WTC11 (cell line): ENCODE measurements around the gene VPS4A. TPM values are rescaled to one million over a fixed set of nuclear protein-coding genes. Genes with fewer than 3 reads are reported as not detected.

Experiments used
- ATAC-seq: fragments of 200-7000 bp; cut with Tn5 transposase; 2 replicates; pipeline ENCODE4 v1.10.0; 2021; ENCODE audit warnings: mild to moderate bottlenecking, moderate library complexity
- CTCF ChIA-PET: fragments of 300-600 bp; sonication (Branson Sonifier 250); formaldehyde crosslinking; loops from one replicate; lab custom pipeline; 2021; ENCODE audit warnings: antibody characterized with exemption; lab: Charles Lee
- POLR2A ChIA-PET: fragments of 350-600 bp; sonication (Branson Sonifier 250); formaldehyde crosslinking; loops from one replicate; lab custom pipeline; 2021; ENCODE audit warnings: antibody characterized with exemption; lab: Charles Lee
- DNase-seq: peaks from one replicate; pipeline ENCODE4 v3.0.0; 2021; ENCODE audit warnings: low spot score
- H3K27ac Mint-ChIP-seq: 2 replicates; pipeline ENCODE4 v1.8.0; 2021; ENCODE audit warnings: mixed read lengths
- H3K27me3 Mint-ChIP-seq: 2 replicates; pipeline ENCODE4 v1.8.0; 2021; ENCODE audit warnings: low read depth, mild to moderate bottlenecking, moderate library complexity, mixed read lengths
- H3K36me3 Mint-ChIP-seq: 2 replicates; pipeline ENCODE4 v1.8.0; 2021; ENCODE audit warnings: mixed read lengths
- H3K4me1 Mint-ChIP-seq: 2 replicates; pipeline ENCODE4 v1.8.0; 2022; ENCODE audit warnings: mixed read lengths
- H3K4me3 Mint-ChIP-seq: 2 replicates; pipeline ENCODE4 v1.8.0; 2021; ENCODE audit warnings: mild to moderate bottlenecking, moderate library complexity, mixed read lengths
- H3K9me3 Mint-ChIP-seq: 2 replicates; pipeline ENCODE4 v1.8.0; 2021; ENCODE audit warnings: mixed read lengths
- ATF1 ChIP-seq: sonication (generic); formaldehyde crosslinking; IDR thresholded peaks from 2 replicates; pipeline ENCODE4 v1.8.1; 2023; ENCODE audit warnings: mild to moderate bottlenecking, moderate library complexity, missing genetic modification reagents
- ATF3 ChIP-seq: sonication (generic); formaldehyde crosslinking; conservative IDR thresholded peaks from 2 replicates; pipeline ENCODE4 v1.8.1; 2022; ENCODE audit warnings: mild to moderate bottlenecking, missing genetic modification reagents
- CREM ChIP-seq: sonication (generic); formaldehyde crosslinking; IDR thresholded peaks from 2 replicates; pipeline ENCODE4 v1.8.1; 2022; ENCODE audit warnings: mild to moderate bottlenecking, missing genetic modification reagents, moderate library complexity
- ESRRA ChIP-seq: sonication (generic); formaldehyde crosslinking; IDR thresholded peaks from 2 replicates; pipeline ENCODE4 v1.8.1; 2022; ENCODE audit warnings: mild to moderate bottlenecking, missing genetic modification reagents, borderline replicate concordance
- FOXK1 ChIP-seq: sonication (generic); formaldehyde crosslinking; IDR thresholded peaks from 2 replicates; pipeline ENCODE4 v1.8.0; 2022; ENCODE audit warnings: mild to moderate bottlenecking, moderate library complexity, missing genetic modification reagents
- FOXP1 ChIP-seq: sonication (generic); formaldehyde crosslinking; IDR thresholded peaks from 2 replicates; pipeline ENCODE4 v1.8.0; 2022; ENCODE audit warnings: missing genetic modification reagents, mild to moderate bottlenecking, moderate library complexity, borderline replicate concordance
- GRHL2 ChIP-seq: fragments of 250-450 bp; sonication (Bioruptor Pico); IDR thresholded peaks from 2 replicates; pipeline ENCODE4 v1.8.0; 2022; ENCODE audit warnings: mild to moderate bottlenecking, moderate library complexity; ENCODE audit not compliant: insufficient replicate concordance, severe bottlenecking
- JAZF1 ChIP-seq: fragments of 250-450 bp; sonication (Bioruptor Pico); IDR thresholded peaks from 2 replicates; pipeline ENCODE4 v1.9.0; 2021; ENCODE audit warnings: moderate library complexity, mild to moderate bottlenecking, inconsistent platforms
- PRDM15 ChIP-seq: sonication (generic); formaldehyde crosslinking; IDR thresholded peaks from 2 replicates; pipeline ENCODE4 v1.8.0; 2022; ENCODE audit warnings: missing genetic modification reagents
- RELA ChIP-seq: sonication (generic); formaldehyde crosslinking; IDR thresholded peaks from 2 replicates; pipeline ENCODE4 v1.8.1; 2022; ENCODE audit warnings: missing genetic modification reagents, mild to moderate bottlenecking, borderline replicate concordance
- SMAD3 ChIP-seq: sonication (generic); formaldehyde crosslinking; IDR thresholded peaks from 2 replicates; pipeline ENCODE4 v1.8.0; 2022; ENCODE audit warnings: missing genetic modification reagents, mild to moderate bottlenecking, borderline replicate concordance
- TEAD1 ChIP-seq: sonication (generic); formaldehyde crosslinking; IDR thresholded peaks from 2 replicates; pipeline ENCODE4 v1.8.0; 2022; ENCODE audit warnings: mild to moderate bottlenecking, missing genetic modification reagents
- ZBTB21 ChIP-seq: sonication (generic); formaldehyde crosslinking; IDR thresholded peaks from 2 replicates; pipeline ENCODE4 v1.8.1; 2023; ENCODE audit warnings: mild to moderate bottlenecking, missing genetic modification reagents, borderline replicate concordance
- ZNF138 ChIP-seq: sonication (generic); formaldehyde crosslinking; conservative IDR thresholded peaks from 2 replicates; pipeline ENCODE4 v1.8.1; 2022; ENCODE audit warnings: mild to moderate bottlenecking, moderate library complexity, missing genetic modification reagents
- ZNF219 ChIP-seq: sonication (generic); formaldehyde crosslinking; IDR thresholded peaks from 2 replicates; pipeline ENCODE4 v1.8.0; 2023; ENCODE audit warnings: missing genetic modification reagents, mild to moderate bottlenecking, borderline replicate concordance
- ZNF232 ChIP-seq: sonication (generic); formaldehyde crosslinking; IDR thresholded peaks from 2 replicates; pipeline ENCODE4 v1.8.0; 2022; ENCODE audit warnings: mild to moderate bottlenecking, missing genetic modification reagents
- ZNF263 ChIP-seq: sonication (generic); formaldehyde crosslinking; IDR thresholded peaks from 2 replicates; pipeline ENCODE4 v1.8.1; 2022; ENCODE audit warnings: low read depth, mild to moderate bottlenecking, moderate library complexity, missing genetic modification reagents
- total RNA-seq: library from RNA; stranded (reverse); gene quantifications from 3 replicates; pipeline ENCODE4 v1.2.3, GENCODE V29; 2021
- TF ChIP-seq, protein P1 (sequence below): sonication (generic); formaldehyde crosslinking; IDR thresholded peaks from 2 replicates; pipeline ENCODE4 v1.8.1; 2023; ENCODE audit warnings: mild to moderate bottlenecking, missing genetic modification reagents, borderline replicate concordance
- TF ChIP-seq, protein P2 (sequence below): sonication (generic); formaldehyde crosslinking; IDR thresholded peaks from 2 replicates; pipeline ENCODE4 v1.8.0; 2023; ENCODE audit warnings: missing genetic modification reagents, mild to moderate bottlenecking, borderline replicate concordance
- TF ChIP-seq, protein P3 (sequence below): sonication (generic); formaldehyde crosslinking; IDR thresholded peaks from 2 replicates; pipeline ENCODE4 v1.8.1; 2023; ENCODE audit warnings: mild to moderate bottlenecking, moderate library complexity, missing genetic modification reagents

The VPS4A gene
- total RNA-seq, 1 experiment from 2014 or later: 28.3 TPM

GRCh38 chr16:69329369-69330285 is 18.5 kb downstream of the VPS4A start:
- Mint-ChIP-seq H3K27me3 (no peaks in the 10 kb centered on the region), H3K4me1 (peaks cover 22% of the 10 kb centered on the region), H3K36me3 (peaks cover 57% of the 10 kb centered on the region), H3K27ac (peak overlapping the region; percentile 41; the same call in 1 of the 2 replicates), H3K4me3 (peak overlapping the region; percentile 85), H3K9me3 (no peaks in the 10 kb centered on the region)
- DNase-seq (peak; percentile 49), ATAC-seq (peak; percentile 2; the same call in 1 of the 2 replicates)
- CTCF ChIA-PET: interaction anchor here (0.9 kb wide), 1 partner anchor 9 kb away, joined by 3 read pairs; no protein-coding TSS in a partner anchor
- TF ChIP-seq ZNF232: no peak
- TF ChIP-seq GRHL2: no peak
- no peak for TF ChIP-seq ZBTB21
- peak; percentile 38; the same call in 1 of the 2 replicates for TF ChIP-seq ZNF138 (CRISPR knock-in tag)
- TF ChIP-seq PRDM15: 0 out of 2 replicates have a peak, but pooled peaks have one; percentile 16
- peak; percentile 39; the same call in 1 of the 2 replicates for TF ChIP-seq SMAD3 (CRISPR knock-in tag)
- no peak for TF ChIP-seq ATF3
- TF ChIP-seq RELA: no peak; the same call in 1 of the 2 replicates
- TF ChIP-seq JAZF1 (CRISPR knock-in tag): no peak
- TF ChIP-seq ZNF219 (CRISPR knock-in tag): no peak
- TF ChIP-seq CREM (CRISPR knock-in tag): no peak
- TF ChIP-seq TEAD1 (CRISPR knock-in tag): no peak
- TF ChIP-seq ATF1 (CRISPR knock-in tag): 0 out of 2 replicates have a peak, but pooled peaks have one; percentile 42
- no peak for TF ChIP-seq ESRRA (CRISPR knock-in tag)
- TF ChIP-seq, protein P1, sequence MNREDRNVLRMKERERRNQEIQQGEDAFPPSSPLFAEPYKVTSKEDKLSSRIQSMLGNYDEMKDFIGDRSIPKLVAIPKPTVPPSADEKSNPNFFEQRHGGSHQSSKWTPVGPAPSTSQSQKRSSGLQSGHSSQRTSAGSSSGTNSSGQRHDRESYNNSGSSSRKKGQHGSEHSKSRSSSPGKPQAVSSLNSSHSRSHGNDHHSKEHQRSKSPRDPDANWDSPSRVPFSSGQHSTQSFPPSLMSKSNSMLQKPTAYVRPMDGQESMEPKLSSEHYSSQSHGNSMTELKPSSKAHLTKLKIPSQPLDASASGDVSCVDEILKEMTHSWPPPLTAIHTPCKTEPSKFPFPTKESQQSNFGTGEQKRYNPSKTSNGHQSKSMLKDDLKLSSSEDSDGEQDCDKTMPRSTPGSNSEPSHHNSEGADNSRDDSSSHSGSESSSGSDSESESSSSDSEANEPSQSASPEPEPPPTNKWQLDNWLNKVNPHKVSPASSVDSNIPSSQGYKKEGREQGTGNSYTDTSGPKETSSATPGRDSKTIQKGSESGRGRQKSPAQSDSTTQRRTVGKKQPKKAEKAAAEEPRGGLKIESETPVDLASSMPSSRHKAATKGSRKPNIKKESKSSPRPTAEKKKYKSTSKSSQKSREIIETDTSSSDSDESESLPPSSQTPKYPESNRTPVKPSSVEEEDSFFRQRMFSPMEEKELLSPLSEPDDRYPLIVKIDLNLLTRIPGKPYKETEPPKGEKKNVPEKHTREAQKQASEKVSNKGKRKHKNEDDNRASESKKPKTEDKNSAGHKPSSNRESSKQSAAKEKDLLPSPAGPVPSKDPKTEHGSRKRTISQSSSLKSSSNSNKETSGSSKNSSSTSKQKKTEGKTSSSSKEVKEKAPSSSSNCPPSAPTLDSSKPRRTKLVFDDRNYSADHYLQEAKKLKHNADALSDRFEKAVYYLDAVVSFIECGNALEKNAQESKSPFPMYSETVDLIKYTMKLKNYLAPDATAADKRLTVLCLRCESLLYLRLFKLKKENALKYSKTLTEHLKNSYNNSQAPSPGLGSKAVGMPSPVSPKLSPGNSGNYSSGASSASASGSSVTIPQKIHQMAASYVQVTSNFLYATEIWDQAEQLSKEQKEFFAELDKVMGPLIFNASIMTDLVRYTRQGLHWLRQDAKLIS (CRISPR knock-in tag): no peak
- TF ChIP-seq, protein P2, sequence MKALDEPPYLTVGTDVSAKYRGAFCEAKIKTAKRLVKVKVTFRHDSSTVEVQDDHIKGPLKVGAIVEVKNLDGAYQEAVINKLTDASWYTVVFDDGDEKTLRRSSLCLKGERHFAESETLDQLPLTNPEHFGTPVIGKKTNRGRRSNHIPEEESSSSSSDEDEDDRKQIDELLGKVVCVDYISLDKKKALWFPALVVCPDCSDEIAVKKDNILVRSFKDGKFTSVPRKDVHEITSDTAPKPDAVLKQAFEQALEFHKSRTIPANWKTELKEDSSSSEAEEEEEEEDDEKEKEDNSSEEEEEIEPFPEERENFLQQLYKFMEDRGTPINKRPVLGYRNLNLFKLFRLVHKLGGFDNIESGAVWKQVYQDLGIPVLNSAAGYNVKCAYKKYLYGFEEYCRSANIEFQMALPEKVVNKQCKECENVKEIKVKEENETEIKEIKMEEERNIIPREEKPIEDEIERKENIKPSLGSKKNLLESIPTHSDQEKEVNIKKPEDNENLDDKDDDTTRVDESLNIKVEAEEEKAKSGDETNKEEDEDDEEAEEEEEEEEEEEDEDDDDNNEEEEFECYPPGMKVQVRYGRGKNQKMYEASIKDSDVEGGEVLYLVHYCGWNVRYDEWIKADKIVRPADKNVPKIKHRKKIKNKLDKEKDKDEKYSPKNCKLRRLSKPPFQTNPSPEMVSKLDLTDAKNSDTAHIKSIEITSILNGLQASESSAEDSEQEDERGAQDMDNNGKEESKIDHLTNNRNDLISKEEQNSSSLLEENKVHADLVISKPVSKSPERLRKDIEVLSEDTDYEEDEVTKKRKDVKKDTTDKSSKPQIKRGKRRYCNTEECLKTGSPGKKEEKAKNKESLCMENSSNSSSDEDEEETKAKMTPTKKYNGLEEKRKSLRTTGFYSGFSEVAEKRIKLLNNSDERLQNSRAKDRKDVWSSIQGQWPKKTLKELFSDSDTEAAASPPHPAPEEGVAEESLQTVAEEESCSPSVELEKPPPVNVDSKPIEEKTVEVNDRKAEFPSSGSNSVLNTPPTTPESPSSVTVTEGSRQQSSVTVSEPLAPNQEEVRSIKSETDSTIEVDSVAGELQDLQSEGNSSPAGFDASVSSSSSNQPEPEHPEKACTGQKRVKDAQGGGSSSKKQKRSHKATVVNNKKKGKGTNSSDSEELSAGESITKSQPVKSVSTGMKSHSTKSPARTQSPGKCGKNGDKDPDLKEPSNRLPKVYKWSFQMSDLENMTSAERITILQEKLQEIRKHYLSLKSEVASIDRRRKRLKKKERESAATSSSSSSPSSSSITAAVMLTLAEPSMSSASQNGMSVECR: peak; percentile 68; the same call in 1 of the 2 replicates
- TF ChIP-seq, protein P3, sequence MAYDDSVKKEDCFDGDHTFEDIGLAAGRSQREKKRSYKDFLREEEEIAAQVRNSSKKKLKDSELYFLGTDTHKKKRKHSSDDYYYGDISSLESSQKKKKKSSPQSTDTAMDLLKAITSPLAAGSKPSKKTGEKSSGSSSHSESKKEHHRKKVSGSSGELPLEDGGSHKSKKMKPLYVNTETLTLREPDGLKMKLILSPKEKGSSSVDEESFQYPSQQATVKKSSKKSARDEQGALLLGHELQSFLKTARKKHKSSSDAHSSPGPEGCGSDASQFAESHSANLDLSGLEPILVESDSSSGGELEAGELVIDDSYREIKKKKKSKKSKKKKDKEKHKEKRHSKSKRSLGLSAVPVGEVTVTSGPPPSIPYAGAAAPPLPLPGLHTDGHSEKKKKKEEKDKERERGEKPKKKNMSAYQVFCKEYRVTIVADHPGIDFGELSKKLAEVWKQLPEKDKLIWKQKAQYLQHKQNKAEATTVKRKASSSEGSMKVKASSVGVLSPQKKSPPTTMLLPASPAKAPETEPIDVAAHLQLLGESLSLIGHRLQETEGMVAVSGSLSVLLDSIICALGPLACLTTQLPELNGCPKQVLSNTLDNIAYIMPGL: peak; percentile 24; the same call in 1 of the 2 replicates
- TF ChIP-seq ZNF263 (CRISPR knock-in tag): no peak
- 0 out of 2 replicates have a peak, but pooled peaks have one; percentile 2 for TF ChIP-seq FOXP1 (CRISPR knock-in tag)
- 0 out of 2 replicates have a peak, but pooled peaks have one; percentile 4 for TF ChIP-seq FOXK1 (CRISPR knock-in tag)
- POLR2A ChIA-PET: interaction anchor here (0.6 to 1.1 kb wide), 5 partner anchors 9 to 959 kb away, joined by 3 to 4 read pairs (median 3); partner anchors contain the start of gene COG8
